GM10248 (cell line): ENCODE measurements around the gene SLC28A1.
"Not testable (repeated sequence)": the region's sequence is repeated elsewhere in the genome, so short reads cannot be mapped to it uniquely, and the experiment has no call there.

ENCODE experiments used
- CTCF ChIA-PET: fragments of 300-600 bp; sonication (Branson Sonifier 250); formaldehyde crosslinking; extraction: SDS; loops from one replicate; lab custom pipeline; 2021; ENCODE audit warnings: antibody characterized with exemption; lab: Yijun Ruan, JAX
- POLR2A ChIA-PET: fragments of 350-650 bp; sonication (Branson Sonifier 250); formaldehyde crosslinking; extraction: SDS; loops from one replicate; lab custom pipeline; 2020; ENCODE audit warnings: antibody characterized with exemption; lab: Yijun Ruan, JAX
- DNase-seq: peaks from one replicate; pipeline ENCODE4 v3.0.0; 2012; ENCODE audit errors: extremely low spot score
- TF ChIP-seq, protein P1 (sequence below): IDR thresholded peaks from 2 replicates; pipeline ENCODE4 v1.5.1; 2012; ENCODE audit warnings: mild to moderate bottlenecking, low read depth; ENCODE audit errors: extremely low read depth, missing control alignments, control extremely low read depth

Gene SLC28A1

DNA sequence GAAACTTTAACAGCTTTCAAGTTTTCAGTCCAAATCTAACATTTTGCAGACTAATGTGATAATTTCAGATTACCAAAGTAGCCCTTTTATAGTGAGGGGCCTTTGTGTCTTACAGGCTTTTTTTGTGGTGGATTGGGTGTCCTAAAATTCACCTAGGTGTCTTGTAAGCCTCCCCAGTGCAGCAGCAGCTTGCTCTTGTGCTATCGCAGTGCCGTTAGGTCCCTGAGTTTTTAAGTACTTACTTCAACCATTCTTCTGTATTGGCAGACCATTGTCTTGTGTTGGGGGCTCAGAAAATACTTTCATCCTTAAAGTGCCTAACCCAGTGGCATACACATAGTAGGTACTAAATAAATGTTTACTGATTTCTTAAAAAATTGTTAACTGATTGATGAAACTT lies 99.2 kb downstream of the SLC28A1 start:
- DNase-seq = no peak
- POLR2A ChIA-PET = no interaction called here
- CTCF ChIA-PET = interaction anchor here (1.3 to 1.6 kb wide), 4 partner anchors 17 to 60 kb away, joined by 4 to 6 read pairs (median 4); no protein-coding TSS in a partner anchor

DNA sequence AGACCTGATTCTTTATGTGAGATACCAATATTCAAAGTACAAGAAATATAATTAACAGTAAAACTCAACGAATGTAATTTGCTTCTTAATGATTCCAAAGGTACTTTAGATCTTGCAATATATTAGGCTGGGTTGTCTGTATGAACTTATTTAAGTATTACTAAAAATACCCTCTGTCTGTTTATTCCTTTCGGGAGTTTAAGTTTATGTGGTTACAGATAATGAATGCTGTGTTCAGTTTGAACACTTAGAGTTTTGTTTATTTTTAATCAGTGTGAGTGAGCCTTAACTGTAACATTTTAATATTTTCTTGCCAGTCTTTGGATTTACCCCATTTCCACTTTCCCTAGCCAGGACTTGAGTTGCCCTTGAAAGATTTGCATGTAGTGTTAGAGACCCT lies 100.7 kb downstream of the SLC28A1 start:
- CTCF ChIA-PET = no interaction called here
- TF ChIP-seq, protein P1, sequence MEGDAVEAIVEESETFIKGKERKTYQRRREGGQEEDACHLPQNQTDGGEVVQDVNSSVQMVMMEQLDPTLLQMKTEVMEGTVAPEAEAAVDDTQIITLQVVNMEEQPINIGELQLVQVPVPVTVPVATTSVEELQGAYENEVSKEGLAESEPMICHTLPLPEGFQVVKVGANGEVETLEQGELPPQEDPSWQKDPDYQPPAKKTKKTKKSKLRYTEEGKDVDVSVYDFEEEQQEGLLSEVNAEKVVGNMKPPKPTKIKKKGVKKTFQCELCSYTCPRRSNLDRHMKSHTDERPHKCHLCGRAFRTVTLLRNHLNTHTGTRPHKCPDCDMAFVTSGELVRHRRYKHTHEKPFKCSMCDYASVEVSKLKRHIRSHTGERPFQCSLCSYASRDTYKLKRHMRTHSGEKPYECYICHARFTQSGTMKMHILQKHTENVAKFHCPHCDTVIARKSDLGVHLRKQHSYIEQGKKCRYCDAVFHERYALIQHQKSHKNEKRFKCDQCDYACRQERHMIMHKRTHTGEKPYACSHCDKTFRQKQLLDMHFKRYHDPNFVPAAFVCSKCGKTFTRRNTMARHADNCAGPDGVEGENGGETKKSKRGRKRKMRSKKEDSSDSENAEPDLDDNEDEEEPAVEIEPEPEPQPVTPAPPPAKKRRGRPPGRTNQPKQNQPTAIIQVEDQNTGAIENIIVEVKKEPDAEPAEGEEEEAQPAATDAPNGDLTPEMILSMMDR = no peak
- POLR2A ChIA-PET = no interaction called here
- DNase-seq = no peak

More for the DNA sequence above, 99.2 kb downstream of the SLC28A1 start:
- TF ChIP-seq, protein P1 = no peak

DNA sequence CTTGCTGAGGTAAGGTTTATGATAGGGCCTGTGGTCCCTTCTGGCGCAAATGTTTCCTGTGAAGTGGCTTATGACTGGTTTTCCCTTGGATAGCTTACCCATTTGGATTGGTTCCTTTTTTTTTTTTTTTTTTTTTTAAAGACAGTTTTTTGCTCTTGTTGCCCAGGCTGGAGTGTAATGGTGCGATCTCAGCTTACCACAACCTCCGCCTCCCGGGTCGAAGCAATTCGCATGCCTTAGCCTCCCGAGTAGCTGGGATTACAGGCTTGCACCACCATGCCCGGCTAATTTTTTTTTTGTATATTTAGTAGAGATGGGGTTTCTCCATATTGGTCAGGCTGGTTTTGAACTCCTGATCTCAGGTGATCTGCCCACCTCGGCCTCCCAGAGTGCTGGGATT lies 102.9 kb downstream of the SLC28A1 start:
- DNase-seq, POLR2A ChIA-PET: not testable (repeated sequence)
- CTCF ChIA-PET = interaction anchor here (0.8 to 2.8 kb wide), 6 partner anchors 10 to 59 kb away, joined by 4 to 15 read pairs (median 6); no protein-coding TSS in a partner anchor

DNA sequence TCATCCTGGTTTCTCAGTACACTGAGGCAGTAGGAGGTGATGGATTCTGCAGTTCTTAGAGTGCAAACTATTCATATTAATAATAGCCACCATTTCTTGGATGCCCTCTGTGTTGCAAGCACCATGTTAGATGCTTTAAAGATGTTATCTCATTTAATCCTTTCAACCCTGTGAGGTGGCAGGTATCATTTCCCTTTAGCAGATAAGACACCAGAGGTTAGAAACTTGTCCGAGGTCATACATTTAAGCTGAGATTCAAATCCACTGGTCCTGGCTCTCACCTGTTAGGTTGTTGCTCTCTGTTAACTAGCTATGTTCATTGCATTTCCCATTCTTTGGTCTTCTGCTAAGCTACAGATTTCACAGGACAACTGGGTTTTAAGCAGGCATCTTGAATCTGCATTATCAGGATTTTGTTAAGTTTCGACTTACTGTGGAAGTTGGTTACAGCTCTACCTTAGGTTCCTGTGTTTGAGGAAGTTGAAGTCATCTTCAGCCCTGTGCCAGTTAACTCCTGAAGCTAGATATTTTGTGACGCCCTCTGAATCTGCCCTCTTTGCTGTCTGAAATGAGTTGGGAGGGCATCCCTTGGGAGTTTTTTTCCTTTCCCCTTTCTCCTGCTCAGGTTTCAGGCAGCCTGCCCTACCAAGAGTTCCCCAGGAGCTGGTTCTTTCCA lies 103.6 kb downstream of the SLC28A1 start:
- no peak for DNase-seq
- CTCF ChIA-PET = interaction anchor here (0.7 to 2.8 kb wide), 13 partner anchors 8 to 415 kb away, joined by 3 to 15 read pairs (median 6); no protein-coding TSS in a partner anchor
- TF ChIP-seq, protein P1 = no peak
- POLR2A ChIA-PET = no interaction called here

DNA sequence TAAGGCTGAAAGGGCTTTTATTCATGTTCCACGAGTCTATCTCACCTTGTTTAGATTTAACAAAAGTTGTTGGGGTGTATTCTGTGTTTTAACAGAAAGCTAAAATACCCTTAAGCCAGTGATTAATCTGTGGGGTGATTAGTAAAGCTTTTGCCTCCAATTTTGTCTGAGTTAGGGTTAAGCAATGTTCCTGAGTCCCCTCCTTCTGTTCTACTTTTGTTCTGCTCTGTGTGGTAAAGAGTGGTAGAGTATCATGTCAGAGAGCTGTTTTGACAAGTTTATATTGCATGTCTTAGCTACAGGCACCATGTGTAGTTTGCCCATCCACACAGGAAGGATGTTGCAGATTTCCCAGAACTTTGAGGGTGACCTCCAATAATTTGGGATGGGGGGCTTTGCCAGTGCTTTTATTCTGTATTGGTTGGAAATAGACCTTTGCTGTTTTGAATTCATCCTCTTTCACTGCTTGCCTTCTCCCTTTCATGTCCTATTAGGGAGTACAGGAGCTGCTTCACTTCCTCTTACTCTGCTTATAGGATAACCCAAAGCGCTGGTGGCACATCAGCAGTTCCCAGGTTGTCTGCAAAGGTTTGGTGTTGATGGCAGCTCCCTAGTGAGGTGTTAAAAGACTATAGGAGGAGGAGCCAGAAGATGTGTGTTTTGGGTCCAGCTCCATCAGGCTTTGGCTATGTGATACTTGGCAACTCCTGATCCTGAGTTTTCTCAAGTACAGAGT lies 104.6 kb downstream of the SLC28A1 start:
- TF ChIP-seq, protein P1 = no peak
- CTCF ChIA-PET = interaction anchor here (1.0 to 2.8 kb wide), 12 partner anchors 9 to 416 kb away, joined by 3 to 15 read pairs (median 6); no protein-coding TSS in a partner anchor
- no peak for DNase-seq
- POLR2A ChIA-PET = interaction anchor here (1.0 kb wide), 1 partner anchor 13 kb away, joined by 3 read pairs; no protein-coding TSS in a partner anchor

DNA sequence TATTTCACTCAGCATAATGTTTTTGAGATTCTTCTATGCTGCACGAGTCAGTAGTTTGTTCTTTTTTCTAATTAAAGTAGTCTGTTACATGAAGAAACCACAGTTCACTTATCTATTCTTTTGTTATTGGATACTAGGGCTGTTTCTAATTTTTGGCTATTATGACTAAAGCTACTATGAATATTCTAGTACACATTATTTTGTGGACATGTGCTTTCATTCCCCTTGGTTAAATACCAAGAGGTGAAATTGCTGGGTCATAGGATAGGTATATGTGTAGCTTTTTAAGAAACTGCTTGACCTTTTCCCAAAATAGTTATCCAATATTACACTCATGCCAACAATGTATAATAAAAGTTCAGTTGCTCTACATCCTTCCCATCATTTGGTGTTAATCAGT lies 106.0 kb downstream of the SLC28A1 start:
- DNase-seq = no peak
- TF ChIP-seq, protein P1 = no peak
- ChIA-PET POLR2A (no interaction called here), CTCF (interaction anchor here (1.2 to 3.0 kb wide), 3 partner anchors 11 to 54 kb away, joined by 3 to 10 read pairs (median 3); no protein-coding TSS in a partner anchor)
